ENCODE data around the gene SHLD1. TPM values are rescaled to one million over a fixed set of nuclear protein-coding genes. Genes with fewer than 3 reads are reported as not detected.

SHLD1 gene
- total RNA-seq, 1 experiment from 2014 or later, result 2.4 TPM

DNA sequence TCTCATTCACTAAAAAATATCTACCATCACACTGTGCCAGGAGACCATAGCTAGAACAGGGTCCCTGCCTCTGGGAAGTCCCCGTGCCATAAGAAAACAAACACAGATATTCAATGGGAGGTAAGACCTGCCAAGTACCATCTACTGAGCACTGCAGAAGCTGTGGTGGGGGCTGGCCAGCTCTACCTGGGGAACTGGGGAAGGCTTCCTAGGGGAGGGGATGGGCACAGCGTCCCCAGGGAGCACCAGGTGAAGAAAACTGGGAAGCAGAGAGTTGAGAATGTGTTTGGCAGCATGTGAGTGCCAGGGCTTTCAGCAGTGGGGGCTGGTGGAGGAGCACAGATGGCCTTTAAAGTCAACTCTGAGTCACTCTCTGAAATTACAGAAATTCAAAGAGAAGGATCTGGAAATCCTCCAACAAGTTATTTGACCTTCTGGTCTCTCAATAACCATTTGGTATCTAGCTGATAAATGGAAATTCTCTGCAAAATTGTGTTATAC lies 85.2 kb downstream of the SHLD1 start:
- H4K20me1 ChIP-seq (ENCODE audit: insufficient read depth), result no peaks in the 10 kb centered on the region
- H3K79me2 ChIP-seq (ENCODE audit: insufficient read depth, low read length), result no peaks in the 10 kb centered on the region
- no peaks in the 10 kb centered on the region for H3K27me3 ChIP-seq (ENCODE audit: insufficient read depth, low read length)
- ChIA-PET CTCF (no interaction called here), RAD21 (ENCODE audit: low non-redundant PET in 1 of 2, low total read pairs in 2 of 2, uncharacterized antibody in 2 of 2, unreplicated experiment in 2 of 2) (no interaction called here), POLR2A (interaction anchor here (0.8 to 1.1 kb wide), 2 partner anchors 18 to 33 kb away, joined by 3 to 4 read pairs; no protein-coding TSS in a partner anchor)
- ATAC-seq, result peak; percentile 46; the same call in 1 of the 2 replicates
- H3K4me1 ChIP-seq (ENCODE audit: control insufficient read depth in 1 of 2, insufficient read depth in 2 of 2, low read length in 2 of 2), result peaks cover 14% of the 10 kb centered on the region in 2 experiments
- H3K36me3 ChIP-seq (ENCODE audit: control insufficient read depth in 1 of 2, insufficient read depth in 2 of 2, low read length in 2 of 2), result no peaks in the 10 kb centered on the region
- intact Hi-C loops (cut with micrococcal nuclease), result no loop called here
- no peaks in the 10 kb centered on the region for H3K9me3 ChIP-seq (ENCODE audit: control insufficient read depth in 1 of 2, insufficient read depth in 1 of 2, low read depth in 1 of 2, low read length in 2 of 2)
- H3K4me2 ChIP-seq (ENCODE audit: low read length), result peak overlapping the region; percentile 46
- H3K9ac ChIP-seq (ENCODE audit: low read length), result no peak overlapping the region
- H3K27ac ChIP-seq (ENCODE audit: low read depth, low read length), result peak overlapping the region; percentile 44
- H3K9me2 ChIP-seq (ENCODE audit: insufficient read depth), result no peaks in the 10 kb centered on the region
- H2AFZ ChIP-seq (ENCODE audit: low read depth, low read length, poor library complexity, severe bottlenecking), result no peak overlapping the region
- DNase-seq (ENCODE audit: low read depth, low spot score), result no peak
- no TSS peak for BruUV-seq (replicated peaks)
- no peak overlapping the region for H3K4me3 ChIP-seq (replicated peaks in 1 of 2; ENCODE audit: low read depth in 1 of 2, low read length in 2 of 2)
- no peak for TF ChIP-seq EGR1 (IDR thresholded peaks at IDR 0.05; ENCODE audit: low read depth)
- 0 out of 2 replicates have a peak, but pooled peaks have one; percentile 14 for TF ChIP-seq JUND (IDR thresholded peaks at IDR 0.05)
- TF ChIP-seq POLR2AphosphoS5 (IDR thresholded peaks at IDR 0.05; ENCODE audit: low read depth, low read length), result no peak
- TF ChIP-seq, protein P1, sequence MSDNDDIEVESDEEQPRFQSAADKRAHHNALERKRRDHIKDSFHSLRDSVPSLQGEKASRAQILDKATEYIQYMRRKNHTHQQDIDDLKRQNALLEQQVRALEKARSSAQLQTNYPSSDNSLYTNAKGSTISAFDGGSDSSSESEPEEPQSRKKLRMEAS (IDR thresholded peaks at IDR 0.05), result no peak
- no peak for TF ChIP-seq ZBTB33 (IDR thresholded peaks at IDR 0.05; ENCODE audit: extremely low read depth, insufficient replicate concordance, low read length)
- TF ChIP-seq, protein P2, sequence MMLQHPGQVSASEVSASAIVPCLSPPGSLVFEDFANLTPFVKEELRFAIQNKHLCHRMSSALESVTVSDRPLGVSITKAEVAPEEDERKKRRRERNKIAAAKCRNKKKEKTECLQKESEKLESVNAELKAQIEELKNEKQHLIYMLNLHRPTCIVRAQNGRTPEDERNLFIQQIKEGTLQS (IDR thresholded peaks at IDR 0.05), result no peak
- no peak for TF ChIP-seq SRF (IDR thresholded peaks at IDR 0.05; ENCODE audit: low read depth)
- peak; percentile 67 for TF ChIP-seq TCF7L2 (IDR thresholded peaks at IDR 0.05; ENCODE audit: borderline replicate concordance, extremely low read depth, insufficient read depth, insufficient read length)
- TF ChIP-seq REST (IDR thresholded peaks at IDR 0.05; ENCODE audit: low read depth), result no peak
- TF ChIP-seq ZFX (IDR thresholded peaks at IDR 0.05), result no peak
- TF ChIP-seq EZH2phosphoT487 (IDR thresholded peaks at IDR 0.05; ENCODE audit: borderline replicate concordance), result no peak
- TF ChIP-seq ELF1 (IDR thresholded peaks at IDR 0.05; ENCODE audit: borderline replicate concordance, low read depth), result no peak
- no peak for TF ChIP-seq EZH2 (IDR thresholded peaks at IDR 0.05)

Measured in HCT116 (cell line).